Neural progenitor cell (in vitro differentiated cells): ENCODE results near the gene CLK1. TPM values are rescaled to one million over a fixed set of nuclear protein-coding genes. Genes with fewer than 3 reads are reported as not detected.

Experiments used
- DNase-seq: peaks from one replicate; pipeline ENCODE4 v3.0.0-alpha.2; 2016; ENCODE audit warnings: low spot score
- H2AFZ ChIP-seq: fragments of 200-600 bp; sonication (generic); replicated peaks from 2 replicates; pipeline ENCODE4 v1.6.1; 2016; ENCODE audit warnings: antibody characterized with exemption
- H3F3A ChIP-seq: fragments of 200-600 bp; sonication (generic); 2 replicates; pipeline ENCODE4 v1.6.1; 2016; ENCODE audit warnings: antibody characterized with exemption, low read depth
- H3K27ac ChIP-seq: fragments of 200-600 bp; sonication (generic); 2 replicates; pipeline ENCODE4 v1.5.1; 2016; ENCODE audit warnings: mild to moderate bottlenecking
- H3K27me3 ChIP-seq: fragments of 200-600 bp; sonication (generic); 2 replicates; pipeline ENCODE4 v1.6.1; 2016; ENCODE audit warnings: mild to moderate bottlenecking, moderate library complexity
- H3K36me3 ChIP-seq: fragments of 200-600 bp; sonication (generic); 2 replicates; pipeline ENCODE4 v1.5.1; 2016
- H3K4me1 ChIP-seq: fragments of 200-600 bp; sonication (generic); 2 replicates; pipeline ENCODE4 v1.6.1; 2016; ENCODE audit warnings: mixed run types
- H3K4me2 ChIP-seq: fragments of 200-600 bp; sonication (generic); 2 replicates; pipeline ENCODE4 v1.6.1; 2016
- H3K4me3 ChIP-seq: fragments of 200-600 bp; sonication (generic); 2 replicates; pipeline ENCODE4 v1.5.1; 2016
- H3K79me2 ChIP-seq: fragments of 200-600 bp; sonication (generic); 2 replicates; pipeline ENCODE4 v1.6.1; 2016; ENCODE audit warnings: low read depth
- H3K9ac ChIP-seq: fragments of 200-600 bp; sonication (generic); 2 replicates; pipeline ENCODE4 v1.6.1; 2016
- H3K9me3 ChIP-seq: fragments of 200-600 bp; sonication (generic); 2 replicates; pipeline ENCODE4 v1.5.1; 2016; ENCODE audit warnings: low read depth
- H4K20me1 ChIP-seq: fragments of 200-600 bp; sonication (generic); 2 replicates; pipeline ENCODE4 v1.6.1; 2016; ENCODE audit warnings: low read depth
- H3K27ac Mint-ChIP-seq: 3 replicates; pipeline ENCODE4 v1.8.0; 2021; ENCODE audit warnings: mixed read lengths
- H3K27me3 Mint-ChIP-seq: 2 replicates; pipeline ENCODE4 v1.8.0; 2022; ENCODE audit warnings: low read depth, mild to moderate bottlenecking, inconsistent platforms, moderate library complexity, mixed read lengths; ENCODE audit not compliant: insufficient read depth
- H3K36me3 Mint-ChIP-seq: 3 replicates; pipeline ENCODE4 v1.8.0; 2021; ENCODE audit warnings: mixed read lengths
- H3K4me1 Mint-ChIP-seq: 3 replicates; pipeline ENCODE4 v1.8.0; 2021; ENCODE audit warnings: mixed read lengths
- H3K4me3 Mint-ChIP-seq: 3 replicates; pipeline ENCODE4 v1.8.0; 2021; ENCODE audit warnings: mild to moderate bottlenecking, moderate library complexity, mixed read lengths
- H3K9me3 Mint-ChIP-seq: 3 replicates; pipeline ENCODE4 v1.8.0; 2020; ENCODE audit warnings: mixed read lengths
- CTCF ChIP-seq: fragments of 200-600 bp; sonication (generic); IDR thresholded peaks from 2 replicates; pipeline ENCODE4 v1.5.1; 2017; ENCODE audit warnings: antibody characterized with exemption, mild to moderate bottlenecking
- EZH2 ChIP-seq: fragments of 200-600 bp; sonication (generic); IDR thresholded peaks from 2 replicates; pipeline ENCODE4 v1.6.1; 2017; ENCODE audit warnings: antibody characterized with exemption, mild to moderate bottlenecking, moderate library complexity
- EZH2phosphoT487 ChIP-seq: fragments of 200-600 bp; sonication (generic); IDR thresholded peaks from 2 replicates; pipeline ENCODE4 v1.6.1; 2017; ENCODE audit warnings: antibody characterized with exemption
- total RNA-seq: library from RNA; depleted of rRNA; stranded (reverse); fragments of >200 nt; gene quantifications from 2 replicates; pipeline ENCODE4 v1.2.3, GENCODE V29; 2015; ENCODE audit warnings: low replicate concordance

CLK1 gene
- total RNA-seq, 1 donor from 2014 or later = 253 TPM

DNA sequence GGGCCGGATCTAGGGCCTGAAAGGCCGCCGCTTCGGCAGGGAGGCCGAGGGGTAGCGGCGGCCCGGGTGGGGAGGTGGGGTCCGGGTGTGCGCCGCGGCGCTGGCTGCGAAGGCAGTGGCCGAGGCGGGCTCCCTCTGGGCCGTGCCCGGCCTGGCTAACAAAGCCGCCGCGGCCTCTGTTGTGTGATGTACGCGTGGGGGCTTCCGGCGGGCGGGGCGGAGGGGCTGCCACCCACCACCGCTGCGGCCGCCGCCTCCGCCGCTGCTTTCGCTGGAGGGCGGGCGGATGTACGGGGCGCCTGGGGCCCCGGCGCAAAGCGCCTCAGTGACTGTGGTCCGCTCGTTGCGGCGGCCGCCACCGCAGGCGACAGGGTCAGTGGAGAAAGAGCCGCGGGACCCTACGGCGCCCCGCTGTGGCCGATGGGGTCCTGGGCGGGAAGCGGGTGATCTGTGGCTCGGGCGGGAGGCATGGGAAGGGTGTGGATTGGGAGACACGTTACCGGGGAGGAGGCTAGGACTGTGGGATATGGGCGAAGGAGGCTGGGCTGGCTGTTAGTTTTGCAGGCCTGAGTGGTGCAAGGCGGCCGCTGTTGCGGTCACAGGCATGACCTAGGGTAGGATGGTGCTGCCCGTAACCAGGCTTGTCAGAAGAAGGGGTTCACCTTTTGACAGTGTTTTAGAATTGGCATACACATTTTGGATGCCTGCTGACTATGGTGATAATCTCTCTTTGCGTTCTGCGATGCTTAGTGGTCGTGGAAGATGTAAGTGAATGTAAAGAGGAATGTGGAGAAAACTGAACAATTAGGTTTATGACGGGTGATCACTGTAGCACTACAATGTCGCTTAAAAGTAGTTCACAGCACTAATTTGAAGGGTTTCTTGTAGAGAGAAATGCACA is 52.1 kb downstream of the CLK1 start:
- Histone ChIP-seq H3K4me2 (peak overlapping the region; percentile 96), H4K20me1 (peaks cover 53% of the 10 kb centered on the region), H3K4me3 (peak overlapping the region; percentile 96), H3K27me3 (no peaks in the 10 kb centered on the region), H3K36me3 (peaks cover 37% of the 10 kb centered on the region), H3K79me2 (peaks cover 51% of the 10 kb centered on the region), H3F3A (no peaks in the 10 kb centered on the region), H3K27ac (peak overlapping the region; percentile 96), H3K9ac (peak overlapping the region; percentile 99), H3K4me1 (peaks cover 17% of the 10 kb centered on the region), H2AFZ (peak overlapping the region; percentile 85), H3K9me3 (no peaks in the 10 kb centered on the region)
- TF ChIP-seq CTCF (peak; percentile 40), EZH2phosphoT487 (no peak), EZH2 (no peak)
- DNase-seq = peak; percentile 79
- Mint-ChIP-seq H3K36me3 (peaks cover 15% of the 10 kb centered on the region), H3K27ac (peak overlapping the region; percentile 99), H3K27me3 (peaks cover 5% of the 10 kb centered on the region), H3K9me3 (no peaks in the 10 kb centered on the region), H3K4me3 (peak overlapping the region; percentile 98), H3K4me1 (peaks cover 30% of the 10 kb centered on the region)

- no peaks in the 10 kb centered on the region for H3K9me3 Mint-ChIP-seq
- H4K20me1 ChIP-seq = peaks cover 48% of the 10 kb centered on the region
- H3K27me3 ChIP-seq = no peaks in the 10 kb centered on the region
- H3K36me3 ChIP-seq = peaks cover 30% of the 10 kb centered on the region
- peak within 1 kb of the TSS; percentile 99 for H3K27ac Mint-ChIP-seq
- H3K36me3 Mint-ChIP-seq = peaks cover 7% of the 10 kb centered on the region
- H3F3A ChIP-seq = no peaks in the 10 kb centered on the region
- peaks cover 17% of the 10 kb centered on the region for H3K4me1 ChIP-seq
- peak within 1 kb of the TSS; percentile 96 for H3K4me3 ChIP-seq
- H3K4me3 Mint-ChIP-seq = peak within 1 kb of the TSS; percentile 98
- H3K27me3 Mint-ChIP-seq = peaks cover 5% of the 10 kb centered on the region
- peak within 1 kb of the TSS; percentile 96 for H3K4me2 ChIP-seq
- peak; percentile 99 for DNase-seq
- H3K27ac ChIP-seq = peak within 1 kb of the TSS; percentile 96
- H3K9ac ChIP-seq = peak within 1 kb of the TSS; percentile 99
- H3K79me2 ChIP-seq = peaks cover 49% of the 10 kb centered on the region
- peak within 1 kb of the TSS; percentile 85 for H2AFZ ChIP-seq
- peaks cover 30% of the 10 kb centered on the region for H3K4me1 Mint-ChIP-seq
- no peak for TF ChIP-seq EZH2
- no peak for TF ChIP-seq CTCF
- no peak for TF ChIP-seq EZH2phosphoT487
- no peaks in the 10 kb centered on the region for H3K9me3 ChIP-seq
Measured at GRCh38 chr2:200811333-200812121, 52.9 kb downstream of the CLK1 start, which contains the start of gene BZW1. Gene BZW1, plus strand, starts transcription at chr2:200811910. Its CDS starts 1,308 bp downstream, at chr2:200813218.

DNA sequence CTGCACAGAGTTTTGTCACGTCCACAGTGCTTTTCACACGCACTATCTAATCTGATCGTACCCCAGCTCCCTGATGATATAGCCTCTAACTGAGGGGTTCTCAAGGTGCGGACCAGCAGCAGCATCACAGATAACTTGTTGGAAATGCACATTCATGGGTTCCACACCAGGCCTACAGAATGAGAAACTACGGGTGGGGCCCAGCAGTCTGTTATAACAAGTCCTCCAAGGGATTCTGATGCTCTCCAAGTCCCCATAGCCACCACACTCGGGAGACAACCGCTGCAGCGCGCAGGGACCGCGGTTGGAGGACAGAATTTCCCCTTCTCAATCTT is 53.5 kb downstream of the CLK1 start:
- peak overlapping the region; percentile 62 for H2AFZ ChIP-seq
- no peaks in the 10 kb centered on the region for H3K9me3 ChIP-seq
- Mint-ChIP-seq H3K27me3 (peaks cover 5% of the 10 kb centered on the region), H3K9me3 (no peaks in the 10 kb centered on the region), H3K4me3 (peak overlapping the region; percentile 94), H3K27ac (peak overlapping the region; percentile 81), H3K36me3 (peaks cover 7% of the 10 kb centered on the region), H3K4me1 (peaks cover 30% of the 10 kb centered on the region)
- peak overlapping the region; percentile 9 for H3K27ac ChIP-seq
- peaks cover 25% of the 10 kb centered on the region for H3K36me3 ChIP-seq
- H3K4me3 ChIP-seq = peak overlapping the region; percentile 96
- peaks cover 43% of the 10 kb centered on the region for H3K79me2 ChIP-seq
- peak overlapping the region; percentile 23 for H3K9ac ChIP-seq
- DNase-seq = no peak
- H3K4me2 ChIP-seq = peak overlapping the region; percentile 85
- no peaks in the 10 kb centered on the region for H3K27me3 ChIP-seq
- H3F3A ChIP-seq = no peaks in the 10 kb centered on the region
- H3K4me1 ChIP-seq = peaks cover 17% of the 10 kb centered on the region
- TF ChIP-seq EZH2 (no peak), CTCF (no peak), EZH2phosphoT487 (no peak)
- H4K20me1 ChIP-seq = peaks cover 42% of the 10 kb centered on the region
